Stimulated activated CD4-positive, alpha-beta T cell treated with anti-CD3 and anti-CD28 coated beads, TNF-alpha, amount 100 ng/mL, for 1 hour (primary cell): Measurements from ENCODE around the gene HIF3A.

Source experiments
- DNase-seq, 3 donors: peaks; one replicate each; pipeline ENCODE4 v3.0.0-alpha.2; 2020; ENCODE audit warnings: low read depth in 3 of 3, low spot score in 1 of 3

Gene HIF3A

DNA sequence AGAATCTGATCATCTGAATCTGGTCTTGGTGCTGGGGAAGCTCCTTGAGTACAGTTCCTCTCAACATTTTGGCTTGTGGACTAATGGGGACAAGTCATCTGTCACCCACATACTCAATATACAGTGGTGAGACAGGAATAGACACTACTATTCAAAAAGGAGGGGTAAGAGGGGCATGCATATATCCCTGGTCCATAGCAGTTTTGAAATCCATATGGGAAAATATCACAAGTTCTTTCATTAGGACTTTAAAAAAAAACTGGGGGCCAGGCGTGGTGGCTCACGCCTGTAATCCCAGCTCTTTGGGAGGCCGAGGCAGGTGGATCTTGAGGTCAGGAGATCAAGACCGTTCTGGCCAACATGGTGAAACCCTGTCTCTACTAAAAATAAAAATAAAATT lies 29.8 kb downstream of the HIF3A start:
- DNase-seq: no peak

- no peak for DNase-seq
These were observed 31.2 kb downstream of the HIF3A start for GRCh38 chr19:46328079-46328478.

DNA sequence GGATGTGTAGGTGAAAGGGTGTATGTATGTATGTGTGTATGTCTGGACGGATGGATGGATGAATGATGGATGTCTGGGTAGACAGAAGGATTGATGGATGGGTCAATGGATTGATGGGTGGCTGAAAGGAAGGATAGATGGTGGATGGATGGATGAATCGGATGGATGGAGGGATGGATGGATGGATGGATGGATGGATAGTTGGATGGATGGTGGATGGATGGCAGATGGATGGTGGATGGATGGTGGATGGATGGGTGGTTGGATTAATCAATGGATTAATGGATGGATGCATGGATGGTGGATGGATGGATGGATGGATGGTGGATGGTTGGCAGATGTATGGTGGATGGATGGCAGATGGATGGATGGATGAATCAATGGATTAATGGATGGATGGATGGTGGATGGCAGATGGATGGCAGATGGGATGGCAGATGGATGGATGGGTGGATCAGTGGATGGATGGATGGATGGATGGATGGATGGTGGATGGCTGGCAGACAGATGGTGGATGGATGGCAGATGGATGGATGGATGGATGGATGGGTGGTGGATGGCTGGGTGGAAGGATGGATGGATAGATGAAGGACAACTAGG lies 33.6 kb downstream of the HIF3A start:
- no peak for DNase-seq

DNA sequence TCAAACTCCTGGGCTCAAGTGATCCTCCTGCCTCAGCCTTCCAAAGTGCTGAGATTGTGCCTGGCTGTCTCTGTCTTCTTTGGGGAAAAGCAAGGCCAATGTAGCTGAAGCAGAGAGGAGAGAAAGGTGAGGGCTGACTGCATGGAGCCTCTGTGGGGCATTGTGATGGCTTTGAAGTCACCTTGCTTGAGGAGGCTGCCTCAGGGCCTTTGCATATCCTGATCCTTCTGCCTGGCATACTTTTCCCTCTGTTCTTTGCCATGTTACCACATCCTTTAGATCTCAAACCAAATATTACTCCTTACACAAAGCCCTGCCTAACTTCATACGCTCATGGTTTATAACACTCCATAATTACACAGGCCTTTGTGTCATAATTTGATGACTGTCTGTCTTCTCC lies 40.6 kb downstream of the HIF3A start:
- no peak for DNase-seq

GRCh38 chr19:46339446-46339845 lies 42.6 kb downstream of the HIF3A start:
- no peak for DNase-seq

DNA sequence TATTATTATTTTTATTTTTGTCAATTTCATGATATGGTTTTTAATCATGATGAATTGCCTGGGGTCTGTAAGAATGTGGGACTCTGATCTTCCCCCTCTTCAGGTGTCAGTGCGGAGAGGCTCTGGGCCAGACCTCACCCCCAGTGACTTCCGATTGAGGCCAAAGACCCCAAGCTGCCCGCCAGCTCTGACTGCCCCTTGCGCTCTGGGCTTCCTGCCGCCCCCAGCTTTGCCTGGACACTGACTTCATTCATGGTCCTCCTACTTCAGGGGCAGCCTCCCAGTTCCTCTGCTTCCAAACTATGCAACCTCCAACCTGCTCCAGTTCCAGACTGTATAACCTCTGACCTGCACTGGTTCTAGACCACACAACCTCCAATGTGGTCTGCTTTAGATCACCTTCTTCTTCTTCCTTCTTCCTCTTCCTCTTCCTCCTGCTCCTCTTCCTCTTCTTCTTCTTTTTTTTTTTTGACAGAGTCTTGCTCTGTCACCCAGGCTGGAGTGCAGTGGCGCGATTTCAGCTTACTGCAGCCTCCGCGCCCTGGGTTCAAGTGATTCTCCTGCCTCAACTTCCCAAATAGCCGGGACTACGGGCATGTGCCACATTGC lies 43.3 kb downstream of the HIF3A start:
- DNase-seq: no peak

DNA sequence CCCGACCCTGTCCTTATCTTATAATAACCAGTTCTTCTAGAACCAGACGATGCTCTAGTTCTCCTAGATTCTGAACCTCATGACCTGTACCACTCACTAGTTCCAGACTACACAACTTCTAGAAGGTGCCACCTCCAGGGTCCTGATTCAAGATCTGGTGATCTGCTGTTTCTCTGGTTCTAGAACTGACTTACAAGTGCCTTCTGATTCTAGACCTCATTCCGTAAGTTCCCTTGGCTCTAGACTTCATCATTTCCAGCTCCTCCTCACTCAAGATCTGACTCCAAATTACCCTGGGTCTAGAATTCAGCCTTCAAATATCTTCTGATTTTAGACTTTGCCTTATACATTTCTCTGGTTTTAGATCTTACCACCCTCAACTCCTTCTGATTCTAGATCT lies 45.1 kb downstream of the HIF3A start:
- no peak for DNase-seq

DNA sequence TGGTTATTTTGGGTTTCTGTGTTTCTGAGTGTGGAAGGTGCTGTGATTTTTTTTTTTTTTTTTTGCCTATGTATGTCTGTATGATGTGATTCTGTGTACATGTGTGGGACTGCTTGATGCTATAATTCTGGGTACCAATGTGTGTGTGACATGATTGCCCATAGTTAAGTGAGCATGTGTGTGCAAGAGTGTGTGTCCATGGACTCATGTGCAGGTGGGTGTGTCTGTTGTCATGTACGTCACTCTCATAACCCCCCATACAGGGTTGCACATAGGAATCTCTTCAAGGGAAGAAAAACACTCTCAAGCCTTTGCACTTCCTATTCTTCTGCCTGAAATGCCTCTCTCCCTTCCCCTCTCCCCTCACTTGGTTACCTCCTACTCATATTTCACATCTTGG lies 47.5 kb downstream of the HIF3A start:
- no peak for DNase-seq

DNA sequence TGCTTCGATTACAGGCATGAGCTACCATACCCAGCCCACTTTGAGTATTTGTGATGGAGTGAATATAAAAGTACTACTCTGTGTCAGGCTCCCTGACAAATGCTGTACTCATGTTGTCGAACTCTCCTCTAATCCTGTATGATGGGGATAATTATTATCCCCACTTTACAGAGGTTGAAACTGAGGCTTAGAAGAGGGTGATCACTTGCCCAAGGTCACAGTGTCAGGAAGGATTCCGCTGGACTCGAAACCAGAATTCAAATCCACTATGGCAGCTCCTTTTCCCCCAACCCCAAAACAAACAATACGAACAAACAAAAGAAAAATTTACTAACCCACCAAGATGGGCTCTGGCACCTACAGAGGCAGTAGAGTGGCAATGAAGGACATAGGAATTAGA lies 48.3 kb downstream of the HIF3A start:
- no peak for DNase-seq

DNA sequence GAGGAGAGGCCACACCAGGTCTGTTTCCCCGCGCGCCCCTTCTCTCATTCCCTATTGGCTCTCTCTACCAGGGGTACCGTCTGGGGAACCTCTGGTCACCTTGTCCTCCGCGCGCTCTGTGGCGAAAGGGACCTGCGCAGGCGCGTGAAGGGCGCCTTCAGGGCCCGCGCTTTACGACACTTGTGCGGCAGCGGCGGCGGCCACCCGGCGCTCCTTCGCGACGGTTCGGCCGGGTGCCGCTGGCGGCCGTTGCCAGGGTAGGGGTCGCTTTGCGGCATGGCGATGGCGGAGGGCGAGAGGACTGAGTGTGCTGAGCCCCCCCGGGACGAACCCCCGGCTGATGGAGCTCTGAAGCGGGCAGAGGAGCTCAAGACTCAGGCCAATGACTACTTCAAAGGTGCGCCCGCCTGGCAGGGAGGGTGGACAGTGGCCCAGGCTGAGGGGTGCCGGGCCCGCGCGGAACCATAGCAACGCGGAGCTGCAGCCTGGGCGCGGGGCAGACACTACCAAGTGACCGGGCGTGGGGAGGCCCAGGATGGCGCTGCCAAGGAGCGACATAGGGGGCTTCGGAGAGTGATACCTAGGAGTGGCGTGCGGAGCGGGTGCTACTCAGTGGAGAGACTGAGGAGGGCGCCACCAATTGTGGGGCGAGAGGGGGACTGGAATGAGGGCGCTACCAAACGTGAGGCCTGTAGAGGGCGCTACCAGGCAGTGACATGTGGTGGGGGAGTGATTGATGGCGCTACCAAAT lies 50.2 kb downstream of the HIF3A start, which contains the start of gene PPP5C:
Gene PPP5C, plus strand, starts transcription at position 267 of the 751 bp plus-strand sequence. Its CDS starts 10 bp downstream, at position 277.
- peak; percentile 63 to 77 (median 69) for DNase-seq

DNA sequence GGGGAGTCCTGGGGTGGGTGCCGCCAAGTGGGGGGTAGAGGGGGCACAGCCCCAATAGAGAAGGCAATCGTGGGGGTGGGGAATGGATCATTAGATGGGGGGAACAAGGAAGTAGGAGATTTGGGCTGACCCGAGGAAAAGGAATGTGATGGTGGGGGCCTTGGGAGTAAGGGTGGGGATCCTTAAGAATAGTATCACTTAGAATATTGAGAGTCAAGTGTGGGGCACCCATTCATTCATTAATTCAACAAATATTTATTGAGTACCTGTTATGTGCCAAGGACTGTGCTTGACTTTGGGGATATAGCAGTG lies 50.7 kb downstream of the HIF3A start:
- DNase-seq: no peak

- no peak for DNase-seq
These were observed 51.1 kb downstream of the HIF3A start for GRCh38 chr19:46347985-46348384.

GRCh38 chr19:46349311-46349993 lies 52.6 kb downstream of the HIF3A start:
- no peak for DNase-seq

GRCh38 chr19:46350029-46350757 lies 53.4 kb downstream of the HIF3A start:
- no peak for DNase-seq

DNA sequence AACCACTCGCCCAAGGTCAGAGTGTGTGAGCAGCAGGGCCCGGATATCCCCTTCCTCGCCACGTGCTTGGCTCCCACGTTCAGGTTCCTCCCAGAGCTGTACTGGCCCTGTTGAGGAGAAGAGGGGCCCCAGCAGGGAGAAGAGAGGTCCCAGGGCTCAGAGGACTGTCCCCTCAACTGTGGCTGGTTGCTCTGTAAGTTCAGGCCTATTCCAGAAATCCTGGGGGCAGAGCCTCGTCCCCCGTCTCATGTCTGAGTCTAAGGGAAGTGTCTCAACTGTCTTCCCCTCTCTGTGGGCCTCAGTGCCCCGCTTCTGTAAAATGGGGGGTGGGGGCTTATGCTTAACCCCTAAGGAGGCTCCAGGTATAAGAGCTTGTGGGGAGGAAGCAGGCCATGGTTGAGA lies 53.9 kb downstream of the HIF3A start:
- DNase-seq: peak in 1 of 3 donors; percentile 26

GRCh38 chr19:46351241-46352041 lies 54.6 kb downstream of the HIF3A start:
- DNase-seq: no peak

DNA sequence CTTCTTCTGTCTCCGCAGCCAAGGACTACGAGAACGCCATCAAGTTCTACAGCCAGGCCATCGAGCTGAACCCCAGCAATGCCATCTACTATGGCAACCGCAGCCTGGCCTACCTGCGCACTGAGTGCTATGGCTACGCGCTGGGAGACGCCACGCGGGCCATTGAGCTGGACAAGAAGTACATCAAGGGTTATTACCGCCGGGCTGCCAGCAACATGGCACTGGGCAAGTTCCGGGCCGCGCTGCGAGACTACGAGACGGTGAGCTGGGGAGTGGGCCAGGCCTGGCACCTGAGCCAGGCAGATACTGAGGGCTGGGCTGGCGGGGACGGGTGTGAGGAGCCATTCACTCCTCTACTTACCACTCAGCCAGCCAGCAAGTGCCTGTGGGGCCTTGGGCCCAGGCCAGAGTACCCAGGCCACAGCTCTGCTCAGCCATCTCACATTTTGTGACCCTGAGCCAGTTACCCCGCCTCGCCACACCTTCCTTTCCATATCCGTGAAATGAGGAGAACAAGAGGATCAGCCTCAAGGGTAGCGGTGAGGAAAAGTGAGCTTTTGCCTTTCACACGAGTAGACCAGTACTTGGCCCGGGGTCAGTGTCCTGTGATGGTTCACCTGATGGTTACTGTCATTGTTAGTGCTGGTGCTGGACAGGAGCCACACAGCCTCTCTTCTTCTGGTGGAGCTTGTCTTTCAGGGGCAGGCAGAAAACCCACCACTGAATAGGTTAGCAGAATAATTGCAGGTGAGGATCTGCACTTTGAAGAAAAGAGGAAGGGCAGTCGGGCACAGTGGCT lies 57.1 kb downstream of the HIF3A start:
- no peak for DNase-seq

DNA sequence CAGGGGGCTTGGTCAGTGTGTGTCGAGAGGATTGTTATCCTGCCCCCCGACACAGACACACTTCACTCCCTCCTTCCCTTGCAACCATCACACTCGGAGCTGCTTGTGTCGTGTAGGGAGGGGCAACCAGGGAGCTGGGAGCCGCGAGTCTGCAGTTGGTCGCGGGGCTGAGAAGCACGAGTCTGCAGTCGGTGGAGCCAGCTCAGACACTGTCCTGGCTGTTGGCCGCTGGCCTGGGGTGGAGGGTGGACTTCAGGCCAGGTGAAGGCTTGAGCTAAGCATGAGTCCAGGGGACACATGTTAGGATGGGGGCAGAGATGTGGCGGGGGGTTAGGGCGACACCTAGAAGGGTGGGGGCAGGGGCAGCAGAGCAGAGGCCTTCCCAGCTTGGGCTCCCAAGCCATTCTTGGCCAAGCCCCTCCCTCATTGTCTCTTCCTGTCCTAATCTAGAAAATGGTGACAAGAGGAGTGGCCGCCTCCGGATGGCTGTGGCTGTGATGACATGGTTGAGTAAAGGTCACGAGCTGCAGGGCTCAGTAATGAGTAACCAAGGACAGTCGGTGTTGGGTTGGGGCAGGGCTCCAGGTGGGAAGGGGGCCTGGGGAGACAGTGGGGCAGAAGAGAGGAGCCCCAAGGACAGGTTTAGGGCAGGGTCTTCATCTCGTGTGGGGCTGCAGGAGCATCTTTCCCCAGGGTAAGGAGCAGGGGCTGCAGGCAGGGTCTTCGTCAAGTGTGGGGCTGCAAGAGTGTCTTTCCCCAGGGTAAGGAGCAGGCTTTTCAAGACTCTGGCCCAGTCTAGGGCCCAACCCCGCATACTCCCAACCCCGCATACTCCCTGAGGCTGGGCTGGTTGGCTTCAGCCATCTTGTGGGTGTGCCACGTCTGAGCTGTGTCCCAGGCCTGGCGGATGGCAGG lies 58.6 kb downstream of the HIF3A start:
- DNase-seq: no peak
